ENCODE measurements around the gene GNB1L.

DNA sequence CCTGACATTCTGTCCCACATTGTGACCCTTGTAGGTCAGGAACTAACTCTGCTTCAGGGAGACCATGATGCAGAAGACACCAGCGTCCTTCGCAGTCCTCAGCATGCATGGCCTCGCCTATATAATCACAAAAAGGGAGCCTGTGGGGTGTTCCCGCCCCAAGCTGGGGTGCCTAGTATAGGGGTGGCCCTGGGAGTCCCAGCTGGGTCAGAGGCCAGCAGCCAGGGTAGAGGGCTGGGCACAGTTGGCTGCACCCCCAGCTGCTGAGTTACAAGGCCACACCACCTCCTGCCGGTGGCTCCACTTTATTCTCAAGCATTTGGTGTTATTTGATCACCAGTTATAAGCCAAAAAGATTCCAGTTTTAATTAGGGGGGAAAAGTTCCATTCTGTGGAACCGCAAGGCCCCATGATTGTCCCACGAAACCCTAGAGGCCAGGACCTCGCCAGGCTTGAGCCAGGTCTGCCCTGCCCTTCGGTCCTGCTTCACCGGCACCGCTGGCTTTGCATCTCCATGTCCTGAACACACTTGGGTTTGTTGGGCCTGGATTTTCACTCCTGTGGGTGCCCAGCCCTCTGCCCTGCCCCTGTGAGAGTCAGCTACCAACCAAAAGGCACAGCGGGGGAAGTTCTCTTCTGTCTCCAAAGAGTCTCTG lies 15.0 kb upstream of the GNB1L start:
- TF ChIP-seq CTCF (IDR thresholded peaks at IDR 0.05) (no peak), POLR2A (IDR thresholded peaks at IDR 0.05; ENCODE audit: low read depth) (no peak), EP300 (IDR thresholded peaks at IDR 0.05) (no peak), POLR2AphosphoS5 (IDR thresholded peaks at IDR 0.05) (no peak)

All from esophagus muscularis mucosa (tissue), 4 donors.